Measurements from ENCODE around the gene TMBIM1.

- TF ChIP-seq, protein P1, sequence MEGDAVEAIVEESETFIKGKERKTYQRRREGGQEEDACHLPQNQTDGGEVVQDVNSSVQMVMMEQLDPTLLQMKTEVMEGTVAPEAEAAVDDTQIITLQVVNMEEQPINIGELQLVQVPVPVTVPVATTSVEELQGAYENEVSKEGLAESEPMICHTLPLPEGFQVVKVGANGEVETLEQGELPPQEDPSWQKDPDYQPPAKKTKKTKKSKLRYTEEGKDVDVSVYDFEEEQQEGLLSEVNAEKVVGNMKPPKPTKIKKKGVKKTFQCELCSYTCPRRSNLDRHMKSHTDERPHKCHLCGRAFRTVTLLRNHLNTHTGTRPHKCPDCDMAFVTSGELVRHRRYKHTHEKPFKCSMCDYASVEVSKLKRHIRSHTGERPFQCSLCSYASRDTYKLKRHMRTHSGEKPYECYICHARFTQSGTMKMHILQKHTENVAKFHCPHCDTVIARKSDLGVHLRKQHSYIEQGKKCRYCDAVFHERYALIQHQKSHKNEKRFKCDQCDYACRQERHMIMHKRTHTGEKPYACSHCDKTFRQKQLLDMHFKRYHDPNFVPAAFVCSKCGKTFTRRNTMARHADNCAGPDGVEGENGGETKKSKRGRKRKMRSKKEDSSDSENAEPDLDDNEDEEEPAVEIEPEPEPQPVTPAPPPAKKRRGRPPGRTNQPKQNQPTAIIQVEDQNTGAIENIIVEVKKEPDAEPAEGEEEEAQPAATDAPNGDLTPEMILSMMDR (conservative IDR thresholded peaks at IDR 0.05): no peak
- TF ChIP-seq EZH2 (IDR thresholded peaks at IDR 0.05; ENCODE audit: low read depth): no peak
These were observed 39.4 kb upstream of the TMBIM1 start for GRCh38 chr2:218331745-218332144.
